ENCODE results near the gene DCLK3. TPM values are rescaled to one million over a fixed set of nuclear protein-coding genes. Genes with fewer than 3 reads are reported as not detected.

DCLK3 gene, protein sequence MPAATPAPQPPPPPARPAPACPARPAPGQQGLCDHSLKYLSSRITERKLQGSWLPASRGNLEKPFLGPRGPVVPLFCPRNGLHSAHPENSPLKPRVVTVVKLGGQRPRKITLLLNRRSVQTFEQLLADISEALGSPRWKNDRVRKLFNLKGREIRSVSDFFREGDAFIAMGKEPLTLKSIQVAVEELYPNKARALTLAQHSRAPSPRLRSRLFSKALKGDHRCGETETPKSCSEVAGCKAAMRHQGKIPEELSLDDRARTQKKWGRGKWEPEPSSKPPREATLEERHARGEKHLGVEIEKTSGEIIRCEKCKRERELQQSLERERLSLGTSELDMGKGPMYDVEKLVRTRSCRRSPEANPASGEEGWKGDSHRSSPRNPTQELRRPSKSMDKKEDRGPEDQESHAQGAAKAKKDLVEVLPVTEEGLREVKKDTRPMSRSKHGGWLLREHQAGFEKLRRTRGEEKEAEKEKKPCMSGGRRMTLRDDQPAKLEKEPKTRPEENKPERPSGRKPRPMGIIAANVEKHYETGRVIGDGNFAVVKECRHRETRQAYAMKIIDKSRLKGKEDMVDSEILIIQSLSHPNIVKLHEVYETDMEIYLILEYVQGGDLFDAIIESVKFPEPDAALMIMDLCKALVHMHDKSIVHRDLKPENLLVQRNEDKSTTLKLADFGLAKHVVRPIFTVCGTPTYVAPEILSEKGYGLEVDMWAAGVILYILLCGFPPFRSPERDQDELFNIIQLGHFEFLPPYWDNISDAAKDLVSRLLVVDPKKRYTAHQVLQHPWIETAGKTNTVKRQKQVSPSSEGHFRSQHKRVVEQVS
- not detected for total RNA-seq

- DNase-seq (ENCODE audit: low read depth in 2 of 3, low spot score in 2 of 3), result peak in 2 of 3 donors; percentile 11 to 20
Measured at GRCh38 chr3:36763850-36764703, at the start of gene DCLK3. DCLK3 (minus strand) TSS chr3:36764553; CDS start chr3:36764263, 290 bp downstream.

GRCh38 chr3:36813305-36813704, 49.0 kb upstream of the DCLK3 start:
- no peak for DNase-seq (ENCODE audit: low read depth in 2 of 3, low spot score in 2 of 3)

DNA sequence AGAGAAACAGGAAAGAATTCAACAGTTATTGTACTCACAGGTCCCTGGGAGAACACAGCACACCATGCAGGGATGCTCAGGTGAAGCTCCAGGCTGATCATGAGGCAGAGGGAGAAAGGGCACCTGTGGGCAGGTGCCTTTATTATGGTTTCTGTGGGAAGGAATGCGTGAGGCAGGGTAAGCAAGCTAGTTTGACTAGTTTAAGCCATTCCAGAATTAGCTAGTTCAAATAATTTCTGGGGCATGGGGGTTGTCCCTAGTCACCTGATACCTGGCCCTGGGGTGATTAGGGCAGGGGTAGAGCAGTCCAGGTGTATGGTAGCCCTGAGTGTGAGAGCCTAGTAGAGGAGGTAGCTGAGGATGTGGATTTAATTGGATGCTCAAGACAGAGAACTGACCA, 47.9 kb upstream of the DCLK3 start:
- no peak for DNase-seq (ENCODE audit: low read depth in 2 of 3, low spot score in 2 of 3)

DNA sequence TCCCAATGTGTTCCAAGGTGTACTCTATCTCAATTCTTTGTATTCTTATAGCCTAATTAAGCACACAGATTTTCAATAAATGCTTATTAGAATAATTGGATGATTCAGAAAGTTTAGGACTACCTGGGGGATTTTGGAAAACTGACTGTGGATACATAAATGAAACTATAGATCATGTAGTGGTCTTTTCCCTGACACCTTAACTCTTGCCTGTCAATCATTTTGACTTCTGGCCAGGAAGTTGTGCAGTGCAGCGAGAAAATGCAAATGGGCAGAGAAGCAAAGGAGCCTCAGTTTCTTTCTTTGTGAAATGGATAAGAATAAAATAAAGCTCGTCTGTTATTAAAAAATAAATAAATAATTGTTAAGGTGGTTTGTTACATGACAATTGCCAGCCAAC, 47.4 kb upstream of the DCLK3 start:
- DNase-seq (ENCODE audit: low read depth in 2 of 3, low spot score in 2 of 3), result no peak

DNA sequence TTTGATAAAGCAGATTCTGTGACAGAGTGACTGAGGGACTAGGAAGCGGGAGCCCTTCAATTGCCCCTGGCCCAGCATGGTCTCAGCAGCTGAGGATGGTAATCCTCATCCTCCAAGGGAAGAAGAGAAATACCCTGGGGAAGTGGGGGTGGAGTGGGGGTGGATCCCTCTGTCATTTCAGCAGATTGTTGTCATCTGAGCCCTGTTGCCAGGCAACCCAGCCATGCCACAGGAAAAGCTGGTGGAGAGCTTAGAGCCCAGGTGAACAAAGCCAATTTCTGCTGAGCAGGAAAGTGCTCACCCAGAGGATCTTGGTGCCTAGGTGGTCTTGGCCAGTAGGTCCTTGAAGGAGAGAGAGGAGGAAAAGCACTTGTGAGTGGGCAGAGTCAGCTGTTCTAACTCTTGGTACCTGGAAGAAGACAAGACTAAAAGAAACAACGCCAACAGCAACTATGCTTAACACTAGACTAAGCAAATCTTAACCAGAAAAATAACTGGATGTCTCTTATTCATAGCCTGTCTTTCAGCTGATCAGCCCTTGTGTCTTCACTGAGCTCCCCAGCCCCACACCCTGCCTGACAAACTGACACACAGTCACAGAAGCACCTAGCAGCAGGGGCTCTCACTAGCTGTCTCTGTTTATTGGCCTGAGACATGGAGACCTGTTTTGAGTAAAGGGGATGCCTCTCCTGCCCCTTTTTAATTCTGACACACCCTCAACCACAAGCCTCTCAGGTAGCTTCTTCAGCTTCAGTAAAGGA, 40.1 kb upstream of the DCLK3 start:
- DNase-seq (ENCODE audit: low read depth in 2 of 3, low spot score in 2 of 3), result no peak

DNA sequence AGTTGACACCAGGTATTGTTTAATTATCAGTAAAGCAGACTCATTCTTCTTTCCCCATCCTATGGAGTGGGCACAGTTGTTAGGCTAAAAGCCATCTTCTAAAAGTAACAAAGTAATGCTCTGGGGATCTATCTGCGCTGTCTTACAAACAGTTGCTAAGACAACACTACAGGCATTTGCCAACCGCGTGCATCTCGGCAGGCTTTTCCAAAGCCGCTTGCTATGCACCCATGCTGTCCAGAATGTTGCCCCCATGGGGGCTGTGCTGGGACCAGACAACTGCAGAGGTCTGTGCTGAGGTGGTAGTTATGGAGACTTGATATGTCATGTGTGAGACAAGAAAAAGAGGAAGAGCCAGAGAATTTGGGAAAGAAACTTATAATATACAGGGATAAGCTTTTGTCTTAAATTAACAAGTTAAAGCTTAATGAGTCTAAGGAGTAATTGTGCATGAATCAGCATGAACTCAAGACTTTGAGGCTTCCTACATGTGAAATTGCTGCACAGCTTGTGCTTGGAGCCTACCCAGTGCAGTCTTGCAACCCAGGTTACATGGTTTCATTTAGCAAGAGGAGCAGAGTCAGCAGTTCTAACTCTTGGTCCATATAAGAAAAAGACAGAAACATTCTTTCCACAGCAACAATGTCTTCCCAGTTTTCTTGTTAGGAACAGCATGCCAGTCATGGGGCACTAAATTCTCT, 38.9 kb upstream of the DCLK3 start:
- DNase-seq (ENCODE audit: low read depth in 2 of 3, low spot score in 2 of 3), result no peak

DNA sequence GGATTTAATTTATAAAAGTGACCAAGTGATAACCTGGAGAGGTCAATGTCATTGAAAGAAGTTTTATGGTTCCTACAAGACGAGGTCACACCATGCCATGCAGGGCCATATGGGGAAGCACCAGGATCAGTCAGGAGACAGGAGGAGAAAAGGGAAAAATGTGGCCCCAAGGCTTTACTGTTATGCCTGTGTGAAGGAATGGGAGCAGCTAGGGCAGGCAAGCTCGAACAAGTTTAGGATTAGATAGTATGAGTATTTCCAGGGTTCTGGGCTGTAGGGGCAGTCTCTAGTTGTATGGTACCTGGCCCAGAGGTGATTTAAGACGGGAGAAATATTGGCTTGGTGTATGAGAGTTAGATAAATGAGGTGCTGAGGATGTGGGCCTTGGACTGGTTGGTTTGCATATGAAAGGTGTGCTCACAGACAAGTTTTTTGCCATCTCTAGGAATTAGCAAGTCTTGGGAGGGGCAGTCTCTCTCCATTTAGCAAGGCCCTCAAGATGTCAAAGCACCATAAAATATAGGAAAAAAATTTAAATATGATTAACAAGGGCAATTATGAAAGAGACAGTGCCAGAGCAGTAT, 36.3 kb upstream of the DCLK3 start:
- no peak for DNase-seq (ENCODE audit: low read depth in 2 of 3, low spot score in 2 of 3)

- DNase-seq (ENCODE audit: low read depth in 2 of 3, low spot score in 2 of 3), result no peak
Measured at GRCh38 chr3:36796881-36797280, 32.5 kb upstream of the DCLK3 start.

GRCh38 chr3:36796161-36796560, 31.8 kb upstream of the DCLK3 start:
- DNase-seq (ENCODE audit: low read depth in 2 of 3, low spot score in 2 of 3), result no peak

DNA sequence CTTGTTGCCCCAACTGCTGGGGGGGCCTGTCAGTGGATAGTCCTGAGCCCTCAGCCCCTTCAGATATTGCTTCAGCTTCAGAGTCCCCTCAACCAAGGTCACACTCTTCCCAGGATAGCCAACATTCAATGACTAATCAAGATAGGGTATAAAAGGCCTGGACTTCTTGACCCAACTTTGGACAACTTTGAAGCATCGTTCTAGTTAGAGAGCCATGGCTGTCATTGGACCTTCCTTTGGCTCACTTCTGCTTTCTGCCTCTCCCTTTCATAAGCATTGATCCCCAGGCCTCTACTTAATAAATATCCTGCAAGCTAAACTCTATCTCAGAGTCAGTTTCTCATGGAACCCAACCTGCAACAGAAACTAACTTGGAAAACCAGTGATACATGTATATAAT, 31.3 kb upstream of the DCLK3 start:
- no peak for DNase-seq (ENCODE audit: low read depth in 2 of 3, low spot score in 2 of 3)

DNA sequence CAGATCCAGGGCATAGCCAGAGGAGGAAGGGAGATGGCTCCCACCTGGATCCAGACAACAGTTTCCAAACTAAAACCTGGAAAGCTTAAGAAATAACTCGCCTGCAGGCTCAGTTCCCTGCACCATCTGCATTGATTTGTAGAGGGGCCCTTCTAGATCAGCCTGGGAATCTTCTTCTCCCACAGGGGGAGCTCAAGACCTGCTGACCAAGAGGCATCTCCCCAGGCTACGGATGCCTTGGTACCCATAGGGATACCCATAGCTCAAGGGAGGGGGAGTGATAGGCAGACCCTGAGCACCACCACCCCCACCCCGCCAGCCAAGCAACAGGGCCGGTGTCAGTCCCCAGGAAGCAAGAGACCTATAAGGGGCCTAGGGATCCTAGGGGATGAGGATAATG, 28.0 kb upstream of the DCLK3 start:
- peak in 2 of 3 donors; percentile 11 to 33 for DNase-seq (ENCODE audit: low read depth in 2 of 3, low spot score in 2 of 3)

DNA sequence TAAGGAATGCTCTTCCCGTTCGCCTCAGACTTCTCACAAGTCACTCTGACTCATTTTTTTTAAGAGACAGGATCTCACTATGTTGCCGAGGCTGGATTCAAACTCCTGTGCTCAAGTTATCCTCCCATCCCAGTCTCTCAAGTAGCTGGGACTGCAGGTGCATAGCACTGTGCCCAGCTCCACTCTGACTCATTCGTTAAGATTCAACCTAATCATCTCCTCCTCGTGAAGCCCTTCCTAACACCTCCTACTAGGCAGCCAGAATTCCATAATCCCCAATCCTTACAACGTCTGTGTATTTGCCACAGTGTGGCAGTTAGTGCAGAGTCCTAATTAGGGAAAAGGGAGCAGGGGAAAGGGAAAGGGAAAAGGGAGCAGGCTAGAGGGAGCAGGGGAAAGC, 26.4 kb upstream of the DCLK3 start:
- DNase-seq (ENCODE audit: low read depth in 2 of 3, low spot score in 2 of 3), result no peak

DNA sequence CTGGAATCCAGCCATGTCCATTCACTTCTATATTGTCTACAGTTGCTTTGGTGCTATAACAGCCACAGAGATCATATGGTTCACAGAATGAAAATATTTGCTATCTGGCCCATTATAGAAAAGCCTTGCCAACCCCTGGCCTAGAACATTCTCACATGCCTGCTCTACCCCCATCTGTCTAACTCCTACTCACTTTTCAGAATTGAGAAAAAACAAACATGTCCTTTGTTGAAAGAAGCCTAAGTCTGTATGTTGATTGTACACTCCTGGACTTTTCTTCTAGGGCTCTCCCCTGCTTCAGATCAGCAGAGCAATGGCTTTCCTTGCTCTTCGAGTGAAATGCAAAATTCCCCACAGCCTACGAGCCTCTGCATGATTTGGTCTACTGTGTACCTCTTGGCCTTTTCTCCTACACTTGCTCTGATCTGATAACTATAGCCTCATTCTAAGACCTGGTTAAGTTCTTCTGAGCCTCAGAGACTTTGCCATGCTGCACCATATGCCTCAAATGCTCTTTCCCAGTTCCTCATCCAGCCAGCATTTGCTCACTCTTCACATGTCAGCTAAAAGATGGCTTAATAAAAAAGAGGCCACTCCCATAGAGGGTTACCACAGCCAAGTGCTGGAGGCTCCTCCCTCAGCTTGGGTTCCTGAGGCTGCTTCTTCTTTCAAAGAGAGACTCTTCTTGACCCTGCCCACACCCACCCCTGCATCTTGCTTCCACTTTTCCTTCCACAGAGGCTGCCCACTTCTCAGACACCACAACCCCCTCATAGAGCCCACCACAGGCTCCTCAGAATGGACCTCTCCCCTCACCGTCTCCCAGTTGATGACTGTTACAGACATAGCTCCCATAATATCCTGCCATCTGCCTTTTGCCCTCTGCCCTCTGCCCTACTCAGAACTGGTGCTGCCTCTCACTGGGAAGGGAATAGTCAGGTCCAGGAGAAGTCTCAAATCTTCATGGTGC, 22.9 kb upstream of the DCLK3 start:
- DNase-seq (ENCODE audit: low read depth in 2 of 3, low spot score in 2 of 3), result peak in 1 of 3 donors; percentile 9

DNA sequence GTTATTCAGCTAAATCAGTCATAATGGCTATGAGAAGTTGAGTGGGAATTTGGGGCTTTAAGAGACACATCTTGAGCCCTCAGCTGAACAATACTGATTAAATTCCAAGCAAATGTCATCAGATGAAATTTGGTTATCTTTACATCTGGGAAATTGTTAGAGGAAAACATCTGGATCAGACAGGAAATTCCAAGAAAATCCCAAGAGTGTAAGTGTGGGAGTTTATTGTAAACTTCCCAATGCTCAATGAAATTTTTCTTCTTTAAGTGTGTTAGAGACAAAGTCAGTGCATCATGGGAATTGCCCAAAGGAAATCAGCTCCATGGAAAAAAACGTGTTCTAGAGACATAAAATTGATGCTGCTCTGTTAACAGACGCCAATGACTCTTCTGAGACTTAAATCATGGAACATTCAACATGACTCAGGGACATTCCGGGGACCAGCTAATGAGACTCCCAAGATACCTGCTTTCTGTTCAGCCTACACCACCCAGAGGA, 19.8 kb upstream of the DCLK3 start:
- no peak for DNase-seq (ENCODE audit: low read depth in 2 of 3, low spot score in 2 of 3)

GRCh38 chr3:36777424-36778218, 13.3 kb upstream of the DCLK3 start:
- no peak for DNase-seq (ENCODE audit: low read depth in 2 of 3, low spot score in 2 of 3)

GRCh38 chr3:36776436-36776835, 12.1 kb upstream of the DCLK3 start:
- DNase-seq (ENCODE audit: low read depth in 2 of 3, low spot score in 2 of 3), result no peak

GRCh38 chr3:36774052-36774451, 9.7 kb upstream of the DCLK3 start:
- DNase-seq (ENCODE audit: low read depth in 2 of 3, low spot score in 2 of 3), result no peak

Measured in hematopoietic multipotent progenitor cell (in vitro differentiated cells).